GM12878 (cell line): ENCODE data around the gene C21orf91.

Source experiments
- CREM ChIP-seq: IDR thresholded peaks from 2 replicates; pipeline ENCODE4 v1.6.1; 2014; ENCODE audit warnings: antibody characterized with exemption, low read depth
- CTCF ChIP-seq, 3 experiments: IDR thresholded peaks in 2 of 3; conservative IDR thresholded peaks in 1 of 3; 2 replicates each; pipeline ENCODE4 v1.5.1; 2011; ENCODE audit warnings: low read depth in 3 of 3, low read length in 3 of 3, mild to moderate bottlenecking in 3 of 3, control low read depth in 2 of 3, moderate library complexity in 2 of 3, inconsistent platforms in 1 of 3, mixed read lengths in 1 of 3; ENCODE audit not compliant: control insufficient read depth in 2 of 3, insufficient read depth in 1 of 3; ENCODE audit errors: extremely low read depth in 1 of 3
- MYC ChIP-seq: IDR thresholded peaks from 2 replicates; pipeline ENCODE4 v1.6.1; 2011; ENCODE audit warnings: mild to moderate bottlenecking, low read length, moderate library complexity, inconsistent platforms; ENCODE audit not compliant: insufficient read depth, insufficient replicate concordance, insufficient read length, severe bottlenecking
- ZNF24 ChIP-seq: fragments of 450-650 bp; IDR thresholded peaks from 2 replicates; pipeline ENCODE4 v1.6.1; 2017; ENCODE audit warnings: antibody characterized with exemption, mild to moderate bottlenecking

- TF ChIP-seq CREM (no peak), MYC (no peak), CTCF (IDR thresholded peaks at IDR 0.05 in 2 of 3, conservative IDR thresholded peaks at IDR 0.05 in 1 of 3; ENCODE audit: control insufficient read depth in 2 of 3, extremely low read depth in 1 of 3, insufficient read depth in 1 of 3, low read depth in 3 of 3, low read length in 3 of 3) (no peak), ZNF24 (no peak)
Observed at GRCh38 chr21:17834639-17835354, 15.6 kb upstream of the C21orf91 start.
